ENCODE measurements around the gene IL23R. TPM values are rescaled to one million over a fixed set of nuclear protein-coding genes. Genes with fewer than 3 reads are reported as not detected.

The IL23R gene, protein sequence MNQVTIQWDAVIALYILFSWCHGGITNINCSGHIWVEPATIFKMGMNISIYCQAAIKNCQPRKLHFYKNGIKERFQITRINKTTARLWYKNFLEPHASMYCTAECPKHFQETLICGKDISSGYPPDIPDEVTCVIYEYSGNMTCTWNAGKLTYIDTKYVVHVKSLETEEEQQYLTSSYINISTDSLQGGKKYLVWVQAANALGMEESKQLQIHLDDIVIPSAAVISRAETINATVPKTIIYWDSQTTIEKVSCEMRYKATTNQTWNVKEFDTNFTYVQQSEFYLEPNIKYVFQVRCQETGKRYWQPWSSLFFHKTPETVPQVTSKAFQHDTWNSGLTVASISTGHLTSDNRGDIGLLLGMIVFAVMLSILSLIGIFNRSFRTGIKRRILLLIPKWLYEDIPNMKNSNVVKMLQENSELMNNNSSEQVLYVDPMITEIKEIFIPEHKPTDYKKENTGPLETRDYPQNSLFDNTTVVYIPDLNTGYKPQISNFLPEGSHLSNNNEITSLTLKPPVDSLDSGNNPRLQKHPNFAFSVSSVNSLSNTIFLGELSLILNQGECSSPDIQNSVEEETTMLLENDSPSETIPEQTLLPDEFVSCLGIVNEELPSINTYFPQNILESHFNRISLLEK
- total RNA-seq (ENCODE audit: unreplicated experiment): not detected
- long read RNA-seq: 0 reads

GRCh38 chr1:67166196-67166595, at the start of gene IL23R:
IL23R (plus strand) TSS chr1:67166454; CDS start chr1:67168121, 1,667 bp downstream.
- Mint-ChIP-seq H3K27ac (ENCODE audit: unreplicated experiment) (no peak within 1 kb of the TSS), H3K27me3 (ENCODE audit: unreplicated experiment) (no peaks in the 10 kb centered on the region), H3K9me3 (ENCODE audit: unreplicated experiment) (no peaks in the 10 kb centered on the region), H3K36me3 (ENCODE audit: low read depth, unreplicated experiment) (no peaks in the 10 kb centered on the region), H3K4me1 (ENCODE audit: unreplicated experiment) (peaks cover 4% of the 10 kb centered on the region), H3K4me3 (ENCODE audit: unreplicated experiment) (no peak within 1 kb of the TSS)
- no peak for TF ChIP-seq CTCF (IDR thresholded peaks at IDR 0.05; ENCODE audit: unreplicated experiment)
- DNase-seq (ENCODE audit: low spot score): no peak

DNA sequence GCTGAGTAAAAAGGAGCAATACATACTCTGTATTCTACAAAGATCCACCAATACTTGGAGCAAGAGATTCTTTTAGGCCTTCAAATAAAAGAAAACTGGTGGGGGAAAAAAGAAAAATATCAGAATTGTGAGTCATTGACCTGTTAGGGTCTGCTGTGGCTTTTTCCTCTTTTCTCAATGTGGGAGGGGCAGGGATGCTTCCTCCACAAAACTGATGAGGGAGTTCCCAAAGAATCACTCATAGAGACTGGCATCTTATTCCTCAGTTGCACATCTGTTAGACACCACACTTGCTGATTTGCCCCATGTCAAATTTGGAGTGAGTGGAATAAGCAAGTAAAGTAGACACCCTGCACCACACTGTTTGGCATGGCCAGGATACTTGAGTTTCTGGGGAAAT, 48.1 kb upstream of the IL23R start:
- peaks cover 3% of the 10 kb centered on the region for H3K27me3 Mint-ChIP-seq (ENCODE audit: unreplicated experiment)
- no peak for DNase-seq (ENCODE audit: low spot score)
- no peaks in the 10 kb centered on the region for H3K4me1 Mint-ChIP-seq (ENCODE audit: unreplicated experiment)
- H3K9me3 Mint-ChIP-seq (ENCODE audit: unreplicated experiment): no peaks in the 10 kb centered on the region
- no peak overlapping the region for H3K4me3 Mint-ChIP-seq (ENCODE audit: unreplicated experiment)
- no peaks in the 10 kb centered on the region for H3K36me3 Mint-ChIP-seq (ENCODE audit: low read depth, unreplicated experiment)
- TF ChIP-seq CTCF (IDR thresholded peaks at IDR 0.05; ENCODE audit: unreplicated experiment): no peak
- no peak overlapping the region for H3K27ac Mint-ChIP-seq (ENCODE audit: unreplicated experiment)

DNA sequence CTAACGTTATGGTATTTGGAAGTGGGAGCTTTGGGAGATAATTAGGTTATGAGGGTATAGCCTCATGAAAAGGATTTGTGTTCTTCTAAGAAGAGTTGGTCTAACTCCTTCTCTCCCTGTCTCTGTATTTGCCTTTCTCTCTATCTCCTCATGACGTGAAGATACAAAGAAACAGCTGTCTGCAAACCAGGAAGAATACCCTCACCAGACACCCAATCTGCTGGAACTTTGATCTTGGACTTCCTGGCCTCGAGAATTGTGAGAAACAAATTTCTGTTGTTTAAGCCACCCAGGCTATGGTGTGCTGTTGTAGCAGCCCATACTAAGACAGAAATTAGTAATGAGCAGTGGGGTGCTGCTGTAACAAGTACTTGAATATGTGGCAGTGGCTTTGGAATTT, 47.6 kb upstream of the IL23R start:
- H3K27ac Mint-ChIP-seq (ENCODE audit: unreplicated experiment): no peak overlapping the region
- TF ChIP-seq CTCF (IDR thresholded peaks at IDR 0.05; ENCODE audit: unreplicated experiment): no peak

GRCh38 chr1:67120855-67121619, 45.2 kb upstream of the IL23R start:
- no peaks in the 10 kb centered on the region for H3K4me1 Mint-ChIP-seq (ENCODE audit: unreplicated experiment)
- no peak for TF ChIP-seq CTCF (IDR thresholded peaks at IDR 0.05; ENCODE audit: unreplicated experiment)

More for the DNA sequence above, 47.6 kb upstream of the IL23R start:
- no peaks in the 10 kb centered on the region for H3K4me1 Mint-ChIP-seq (ENCODE audit: unreplicated experiment)
- H3K27me3 Mint-ChIP-seq (ENCODE audit: unreplicated experiment): peaks cover 3% of the 10 kb centered on the region
- no peaks in the 10 kb centered on the region for H3K36me3 Mint-ChIP-seq (ENCODE audit: low read depth, unreplicated experiment)
- H3K9me3 Mint-ChIP-seq (ENCODE audit: unreplicated experiment): no peaks in the 10 kb centered on the region
- no peak overlapping the region for H3K4me3 Mint-ChIP-seq (ENCODE audit: unreplicated experiment)
- DNase-seq (ENCODE audit: low spot score): no peak

More at GRCh38 chr1:67120855-67121619, 45.2 kb upstream of the IL23R start:
- Mint-ChIP-seq H3K4me3 (ENCODE audit: unreplicated experiment) (no peak overlapping the region), H3K9me3 (ENCODE audit: unreplicated experiment) (no peaks in the 10 kb centered on the region), H3K27me3 (ENCODE audit: unreplicated experiment) (peaks cover 3% of the 10 kb centered on the region), H3K27ac (ENCODE audit: unreplicated experiment) (no peak overlapping the region), H3K36me3 (ENCODE audit: low read depth, unreplicated experiment) (no peaks in the 10 kb centered on the region)
- DNase-seq (ENCODE audit: low spot score): no peak
